Kidney (tissue), 14 donors: ENCODE results near the gene LTBP1. TPM values are rescaled to one million over a fixed set of nuclear protein-coding genes. Genes with fewer than 3 reads are reported as not detected.
A peak's percentile ranks its signal among the peaks of the same experiment; 100 is the strongest.

Experiments used
- DNase-seq, 5 donors: peaks; one replicate each; pipeline ENCODE4 v3.0.0-alpha.2; 2013 to 2020
- FAIRE-seq: peaks from 2 replicates; lab custom pipeline; 2012; peaks lifted over from hg19 to GRCh38; lab: Jason Lieb, UNC
- H3K27ac ChIP-seq, 2 donors: one replicate each; pipeline ENCODE4 v1.7.0; 2013; ENCODE audit warnings: low read depth in 2 of 2, low read length in 2 of 2, inconsistent platforms in 1 of 2
- H3K27me3 ChIP-seq: one replicate; pipeline ENCODE4 v1.7.1; 2013; ENCODE audit warnings: low read length, inconsistent platforms; ENCODE audit not compliant: control insufficient read depth, insufficient read depth
- H3K36me3 ChIP-seq, 3 donors: one replicate each; pipeline versions ENCODE4 v1.7.0 to v1.7.1; 2013; ENCODE audit warnings: low read length in 3 of 3, control low read depth in 1 of 3, inconsistent platforms in 1 of 3; ENCODE audit not compliant: insufficient read depth in 3 of 3, control insufficient read depth in 2 of 3
- H3K4me1 ChIP-seq, 3 donors: one replicate each; pipeline versions ENCODE4 v1.7.0 to v1.7.1; 2013; ENCODE audit warnings: low read length in 3 of 3, inconsistent platforms in 1 of 3, low read depth in 1 of 3; ENCODE audit not compliant: control insufficient read depth in 2 of 3, insufficient read depth in 2 of 3
- H3K4me3 ChIP-seq, 3 donors: one replicate each; pipeline versions ENCODE4 v1.7.0 to v1.8.1; 2013; ENCODE audit warnings: low read length in 3 of 3, control low read depth in 1 of 3, inconsistent platforms in 1 of 3
- H3K9ac ChIP-seq, 3 donors: one replicate each; pipeline versions ENCODE4 v1.7.0 to v1.7.1; 2013; ENCODE audit warnings: low read length in 3 of 3, control low read depth in 1 of 3, inconsistent platforms in 1 of 3
- H3K9me3 ChIP-seq, 3 donors: one replicate each; pipeline versions ENCODE4 v1.7.0 to v1.7.1; 2013; ENCODE audit warnings: low read length in 3 of 3, control low read depth in 1 of 3, inconsistent platforms in 1 of 3; ENCODE audit not compliant: control insufficient read depth in 2 of 3, insufficient read depth in 1 of 3
- intact Hi-C: fragments of 100-400 bp; cut with DNase I; formaldehyde crosslinking; loops from one replicate; pipeline ENCODE4 v1.11.1; 2022
- polyA plus RNA-seq: library from polyadenylated mRNA; stranded (reverse); fragments of 350-450 nt; fragmentation: Illumina TruSeq; extraction: RNeasy Lipid Tissue Mini Kit (QIAGEN cat#74804); gene quantifications from one replicate; pipeline ENCODE4 v1.2.3, GENCODE V29; 2014; ENCODE audit warnings: low read depth, low replicate concordance; ENCODE audit not compliant: insufficient read depth
- total RNA-seq: library from RNA; stranded (reverse); fragmentation: NEBNext Ultra II Directional; extraction: Animal tissue kit (Norgen Biotek cat#: 25700); gene quantifications from one replicate; pipeline ENCODE4 v1.2.1, GENCODE V29; 2021
- TF ChIP-seq, protein P1 (sequence below): IDR thresholded peaks from 3 replicates; pipeline ENCODE4 v1.5.1; 2012; ENCODE audit warnings: mild to moderate bottlenecking, moderate library complexity, borderline replicate concordance; ENCODE audit not compliant: insufficient read depth; ENCODE audit errors: extremely low read depth
- donor health status: control.
- donor health status: control.
- donor health status: control.
- donor health status: control.
- donor health status: control.
- donor health status: DM: yes; HTN: yes; CAD: no.
- donor health status: Normal renal cell carcinoma (clear cell type).

Gene LTBP1
- total and polyA plus RNA-seq, 2 donors from 2014 or later, result 9.3 to 39.8 TPM

DNA sequence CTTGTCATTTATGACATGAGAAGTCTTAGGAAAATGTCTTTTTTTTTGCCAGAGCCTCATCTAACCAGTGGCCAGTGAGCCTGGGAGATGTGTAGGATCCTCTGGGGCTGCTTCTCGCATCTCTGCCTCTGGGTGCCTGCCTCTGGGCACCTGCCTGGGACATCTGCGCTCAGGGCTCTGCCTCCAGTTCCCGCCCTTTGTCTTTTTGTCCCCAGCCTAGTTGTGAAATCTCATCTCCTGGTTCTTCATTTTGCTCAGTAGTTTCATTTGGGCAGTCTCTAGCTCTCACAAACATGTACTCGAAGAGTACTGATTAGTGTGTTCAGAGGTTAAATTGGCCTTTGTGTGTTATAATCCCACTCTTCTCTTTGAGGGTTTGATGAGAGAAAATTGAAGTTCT lies 92.0 kb downstream of the LTBP1 start:
- Histone ChIP-seq H3K36me3 (no peaks in the 10 kb centered on the region), H3K27ac (no peak overlapping the region), H3K9ac (no peak overlapping the region), H3K9me3 (peaks cover 0 to 3% (median 0%) of the 10 kb centered on the region in 3 donors), H3K4me3 (no peak overlapping the region), H3K27me3 (no peaks in the 10 kb centered on the region), H3K4me1 (peaks cover 0 to 4% (median 1%) of the 10 kb centered on the region in 3 donors)
- no peak for DNase-seq
- TF ChIP-seq, protein P1, sequence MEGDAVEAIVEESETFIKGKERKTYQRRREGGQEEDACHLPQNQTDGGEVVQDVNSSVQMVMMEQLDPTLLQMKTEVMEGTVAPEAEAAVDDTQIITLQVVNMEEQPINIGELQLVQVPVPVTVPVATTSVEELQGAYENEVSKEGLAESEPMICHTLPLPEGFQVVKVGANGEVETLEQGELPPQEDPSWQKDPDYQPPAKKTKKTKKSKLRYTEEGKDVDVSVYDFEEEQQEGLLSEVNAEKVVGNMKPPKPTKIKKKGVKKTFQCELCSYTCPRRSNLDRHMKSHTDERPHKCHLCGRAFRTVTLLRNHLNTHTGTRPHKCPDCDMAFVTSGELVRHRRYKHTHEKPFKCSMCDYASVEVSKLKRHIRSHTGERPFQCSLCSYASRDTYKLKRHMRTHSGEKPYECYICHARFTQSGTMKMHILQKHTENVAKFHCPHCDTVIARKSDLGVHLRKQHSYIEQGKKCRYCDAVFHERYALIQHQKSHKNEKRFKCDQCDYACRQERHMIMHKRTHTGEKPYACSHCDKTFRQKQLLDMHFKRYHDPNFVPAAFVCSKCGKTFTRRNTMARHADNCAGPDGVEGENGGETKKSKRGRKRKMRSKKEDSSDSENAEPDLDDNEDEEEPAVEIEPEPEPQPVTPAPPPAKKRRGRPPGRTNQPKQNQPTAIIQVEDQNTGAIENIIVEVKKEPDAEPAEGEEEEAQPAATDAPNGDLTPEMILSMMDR, result no peak
- intact Hi-C loops, result no loop called here
- no peak for FAIRE-seq

DNA sequence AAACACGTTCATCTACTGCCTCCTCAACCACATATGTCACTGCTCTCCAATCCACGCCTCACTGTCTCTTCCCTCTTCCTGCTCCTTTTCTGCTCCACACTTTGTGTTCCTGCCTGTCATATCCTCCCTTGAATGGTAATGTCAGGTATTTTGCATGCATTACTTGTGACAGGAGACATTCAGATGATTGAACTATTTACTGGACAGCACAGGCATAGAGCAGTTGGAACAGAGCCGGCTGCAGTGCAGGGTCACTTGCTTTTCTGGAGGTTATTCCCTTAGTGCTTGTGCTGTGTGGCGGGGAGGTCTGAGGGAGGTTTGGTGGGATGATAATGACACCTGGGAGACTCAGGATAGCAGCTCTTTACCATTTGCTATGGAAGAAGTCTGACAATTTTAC lies 93.8 kb downstream of the LTBP1 start:
- Histone ChIP-seq H3K4me1 (peaks cover 0 to 4% (median 0%) of the 10 kb centered on the region in 3 donors), H3K27ac (no peak overlapping the region), H3K9me3 (peaks cover 0 to 3% (median 0%) of the 10 kb centered on the region in 3 donors), H3K36me3 (no peaks in the 10 kb centered on the region), H3K27me3 (no peaks in the 10 kb centered on the region), H3K9ac (no peak overlapping the region), H3K4me3 (no peak overlapping the region)
- TF ChIP-seq, protein P1, result no peak
- intact Hi-C loops, result no loop called here
- no peak for FAIRE-seq
- DNase-seq, result no peak

DNA sequence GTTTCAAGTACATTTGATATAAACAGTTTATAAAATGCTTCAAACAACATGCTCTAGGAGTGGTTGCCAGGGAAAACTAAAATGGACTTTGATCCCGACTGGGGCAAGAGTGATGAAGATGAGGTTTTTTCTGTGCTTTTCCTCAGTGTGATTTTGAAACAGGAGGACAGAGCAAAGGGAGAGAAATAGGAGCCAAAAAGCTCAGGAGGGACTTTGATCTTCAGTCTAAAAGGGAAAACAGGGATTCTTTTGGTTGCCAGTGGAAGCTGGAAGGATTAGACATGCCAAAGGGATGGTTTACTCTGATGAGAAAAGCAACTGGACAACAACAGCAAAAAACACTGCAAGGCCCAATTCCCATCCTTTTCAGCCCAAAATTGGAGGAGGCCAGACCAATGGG lies 95.5 kb downstream of the LTBP1 start:
- TF ChIP-seq, protein P1, result no peak
- Histone ChIP-seq H3K36me3 (no peaks in the 10 kb centered on the region), H3K9me3 (peaks cover 0 to 3% (median 0%) of the 10 kb centered on the region in 3 donors), H3K27ac (no peak overlapping the region), H3K4me3 (no peak overlapping the region), H3K9ac (no peak overlapping the region), H3K27me3 (no peaks in the 10 kb centered on the region), H3K4me1 (peaks cover 0 to 4% (median 0%) of the 10 kb centered on the region in 3 donors)
- intact Hi-C loops, result no loop called here
- FAIRE-seq, result no peak
- no peak for DNase-seq

DNA sequence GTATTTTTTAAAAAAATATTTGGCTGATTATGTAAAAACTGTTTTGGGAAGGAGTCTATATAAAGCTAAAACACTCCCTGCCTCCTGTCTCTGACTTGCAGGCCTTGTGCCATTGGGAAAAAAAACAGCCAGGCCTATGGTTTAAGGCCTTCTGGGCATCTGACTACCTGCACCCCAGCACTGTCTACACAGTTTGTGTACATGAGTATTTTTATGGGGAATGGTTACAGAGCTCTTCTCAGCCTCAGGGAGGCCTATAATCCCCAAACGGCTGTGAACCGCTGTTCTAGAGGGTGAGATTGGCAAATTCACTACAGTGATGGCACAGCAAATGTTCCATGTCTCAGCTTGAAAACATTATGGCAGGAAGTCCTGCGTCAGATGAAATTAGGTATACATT lies 96.1 kb downstream of the LTBP1 start:
- Histone ChIP-seq H3K4me3 (no peak overlapping the region), H3K27ac (peak overlapping the region in 1 of 2 donors; percentile 60), H3K36me3 (no peaks in the 10 kb centered on the region), H3K9ac (no peak overlapping the region), H3K9me3 (peaks cover 0 to 3% (median 0%) of the 10 kb centered on the region in 3 donors), H3K27me3 (no peaks in the 10 kb centered on the region), H3K4me1 (peaks cover 0 to 4% (median 0%) of the 10 kb centered on the region in 3 donors)
- TF ChIP-seq, protein P1, result no peak
- DNase-seq, result no peak
- no peak for FAIRE-seq
- intact Hi-C loops, result no loop called here
